Superior temporal gyrus (tissue), 1 donor: ENCODE results near the gene NNT.
A peak's percentile ranks its signal among the peaks of the same experiment; 100 is the strongest.
"Not testable (repeated sequence)": the region's sequence is repeated elsewhere in the genome, so short reads cannot be mapped to it uniquely, and the experiment has no call there.

Experiments
- DNase-seq: peaks from one replicate; pipeline ENCODE4 v3.0.0-alpha.2; 2016; ENCODE audit errors: extremely low spot score

The NNT gene

GRCh38 chr5:43602461-43603343 lies at the start of gene NNT:
Gene NNT, plus strand, starts transcription at chr5:43603180. Its CDS starts 6,016 bp downstream, at chr5:43609196.
- peak; percentile 67 for DNase-seq

GRCh38 chr5:43553381-43553780 lies 49.6 kb upstream of the NNT start:
- no peak for DNase-seq

DNA sequence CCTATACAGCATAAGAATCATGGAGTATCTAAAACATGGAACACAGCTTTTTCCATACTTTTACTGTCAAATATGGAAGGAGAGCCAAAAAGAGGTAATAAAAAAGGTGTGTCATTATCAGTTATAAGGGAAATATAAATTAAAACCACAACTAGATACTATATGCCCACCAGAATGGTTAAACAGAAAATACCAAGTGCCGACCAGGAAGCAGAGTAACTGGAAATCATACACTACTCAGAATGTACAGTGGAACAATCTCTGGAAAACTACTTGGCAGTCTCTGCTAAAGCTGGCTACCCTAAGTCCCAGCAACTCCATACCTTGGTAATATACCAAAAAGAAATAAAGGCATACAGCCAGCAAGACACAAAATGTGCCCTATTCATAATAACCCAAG lies 48.5 kb upstream of the NNT start:
- no peak for DNase-seq

GRCh38 chr5:43555895-43556606 lies 46.9 kb upstream of the NNT start:
- DNase-seq: peak; percentile 35

DNA sequence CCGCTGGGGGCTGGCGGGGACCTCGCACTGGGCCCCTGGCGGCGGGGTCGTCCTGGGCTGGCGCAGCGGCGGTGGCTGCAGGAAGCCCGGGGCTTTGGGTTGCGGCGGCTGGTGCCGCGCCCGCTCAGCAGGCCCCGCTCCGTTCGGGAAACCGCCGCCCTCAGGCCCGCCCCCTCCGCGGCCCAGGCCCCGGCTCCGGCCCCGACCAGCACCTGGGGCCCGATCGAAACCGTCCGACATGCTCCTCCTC lies 46.4 kb upstream of the NNT start:
- not testable (repeated sequence) for DNase-seq

- peak; percentile 73 for DNase-seq
Measured at GRCh38 chr5:43556857-43557542, 46.0 kb upstream of the NNT start, which contains the start of gene PAIP1. Gene PAIP1, minus strand, starts transcription at chr5:43557077. Its CDS starts 231 bp downstream, at chr5:43556846.

DNA sequence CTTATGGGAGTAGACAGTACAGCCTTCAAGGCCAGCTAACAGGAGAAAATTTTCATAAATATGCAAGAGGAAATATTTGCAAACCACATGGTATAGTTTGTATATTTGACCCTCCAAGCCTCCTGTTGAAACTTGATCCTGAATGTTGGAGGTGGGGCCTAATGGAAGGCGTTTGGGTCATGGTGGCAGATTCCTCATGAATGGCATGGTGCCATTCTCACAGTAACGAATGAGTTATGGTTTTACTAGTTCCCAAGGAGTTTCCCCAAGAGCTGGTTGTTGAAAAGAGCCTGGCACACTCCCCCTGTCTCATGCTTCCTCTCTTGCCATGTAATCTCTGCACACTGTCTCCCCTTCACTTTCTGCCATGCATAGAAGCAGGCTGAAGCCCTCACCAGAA lies 42.9 kb upstream of the NNT start:
- DNase-seq: no peak

GRCh38 chr5:43561356-43561755 lies 41.6 kb upstream of the NNT start:
- DNase-seq: no peak

- no peak for DNase-seq
Measured at GRCh38 chr5:43563321-43563720, 39.7 kb upstream of the NNT start.

- DNase-seq: no peak
Measured at GRCh38 chr5:43564289-43564850, 38.6 kb upstream of the NNT start.

DNA sequence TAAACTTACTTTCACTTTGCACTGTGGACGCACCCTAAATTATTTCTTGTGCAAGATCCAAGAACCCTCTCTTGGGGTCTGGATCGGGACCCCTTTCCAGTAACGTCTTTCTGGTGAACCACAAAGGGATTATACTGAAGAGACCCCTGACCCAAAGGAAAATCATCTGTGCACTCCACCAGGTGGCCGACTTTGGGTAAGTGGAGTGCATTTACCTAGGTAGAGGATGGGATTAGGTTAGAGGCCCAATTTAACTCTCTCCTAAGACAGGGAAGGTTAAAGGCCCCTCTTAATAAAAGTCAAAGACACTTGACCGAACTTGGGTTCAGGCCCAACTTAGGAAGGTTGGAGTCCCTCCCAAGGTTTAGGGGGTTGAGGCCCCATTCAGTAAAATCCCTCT lies 37.9 kb upstream of the NNT start:
- no peak for DNase-seq

DNA sequence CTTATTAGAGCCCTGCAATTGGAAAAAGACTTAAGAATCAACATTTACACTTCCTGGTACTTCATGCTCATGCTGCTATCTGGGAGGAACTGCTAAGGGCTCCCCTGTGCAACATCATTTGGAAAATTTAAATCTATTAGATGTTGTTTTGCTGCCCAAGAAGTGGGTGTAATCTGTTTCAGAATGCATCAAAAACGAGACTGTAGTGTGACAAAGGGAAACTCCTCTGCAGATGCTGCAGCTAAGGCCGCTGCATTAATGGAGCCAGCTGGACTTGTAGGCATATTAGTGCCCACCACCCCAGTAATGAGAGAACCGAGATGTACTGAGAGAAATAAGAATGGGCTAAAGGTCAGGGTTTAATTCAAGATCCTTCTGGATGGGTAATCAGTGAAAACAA lies 35.0 kb upstream of the NNT start:
- no peak for DNase-seq

GRCh38 chr5:43569236-43569746 lies 33.7 kb upstream of the NNT start:
- DNase-seq: no peak

GRCh38 chr5:43570450-43571158 lies 32.4 kb upstream of the NNT start:
- DNase-seq: no peak

- no peak for DNase-seq
Measured at GRCh38 chr5:43571237-43571636, 31.7 kb upstream of the NNT start.

- no peak for DNase-seq
Measured at GRCh38 chr5:43572357-43572756, 30.6 kb upstream of the NNT start.

DNA sequence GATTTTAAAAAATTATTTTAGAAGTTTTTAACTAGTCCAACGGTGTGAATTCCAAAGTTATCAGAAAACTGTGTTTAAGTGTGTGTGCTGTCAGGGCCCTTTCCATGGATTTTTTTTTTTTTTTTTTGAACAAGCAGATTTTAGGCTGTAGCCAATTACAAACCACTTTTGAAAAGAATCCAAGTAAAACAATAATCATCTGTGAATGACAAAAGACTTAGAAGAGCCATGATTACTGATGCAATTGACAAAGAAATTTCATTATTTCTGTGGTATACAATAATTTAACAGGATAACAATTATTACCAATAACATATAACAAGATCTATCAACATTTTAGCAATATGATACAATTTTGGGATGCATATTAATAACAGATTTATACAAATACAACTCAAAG lies 29.9 kb upstream of the NNT start:
- DNase-seq: no peak

DNA sequence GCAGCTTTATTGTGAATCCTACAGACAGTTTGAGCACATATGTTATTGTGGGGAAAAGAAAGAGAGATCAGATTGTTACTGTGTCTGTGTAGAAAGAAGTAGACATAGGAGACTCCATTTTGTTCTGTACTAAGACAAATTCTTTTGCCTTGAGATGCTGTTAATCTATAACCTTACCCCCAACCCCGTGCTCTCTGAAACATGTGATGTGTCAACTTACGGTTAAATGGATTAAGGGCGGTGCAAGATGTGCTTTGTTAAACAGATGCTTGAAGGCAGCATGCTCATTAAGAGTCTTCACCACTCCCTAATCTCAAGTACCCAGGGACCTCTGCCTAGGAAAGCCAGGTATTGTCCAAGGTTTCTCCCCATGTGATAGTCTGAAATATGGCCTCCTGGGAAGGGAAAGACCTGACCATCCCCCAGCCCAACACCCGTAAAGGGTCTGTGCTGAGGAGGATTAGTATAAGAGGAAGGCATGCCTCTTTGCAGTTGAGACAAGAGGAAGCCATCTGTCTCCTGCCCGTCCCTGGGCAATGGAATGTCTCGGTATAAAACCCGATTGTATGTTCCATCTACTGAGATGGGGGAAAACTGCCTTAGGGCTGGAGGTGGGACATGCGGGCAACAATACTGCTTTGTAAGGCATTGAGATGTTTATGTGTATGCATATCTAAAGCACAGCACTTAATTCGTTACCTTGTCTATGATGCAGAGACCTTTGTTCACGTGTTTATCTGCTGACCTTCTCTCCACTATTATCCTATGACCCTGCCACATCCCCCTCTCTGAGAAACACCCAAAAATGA lies 22.4 kb upstream of the NNT start:
- not testable (repeated sequence) for DNase-seq

DNA sequence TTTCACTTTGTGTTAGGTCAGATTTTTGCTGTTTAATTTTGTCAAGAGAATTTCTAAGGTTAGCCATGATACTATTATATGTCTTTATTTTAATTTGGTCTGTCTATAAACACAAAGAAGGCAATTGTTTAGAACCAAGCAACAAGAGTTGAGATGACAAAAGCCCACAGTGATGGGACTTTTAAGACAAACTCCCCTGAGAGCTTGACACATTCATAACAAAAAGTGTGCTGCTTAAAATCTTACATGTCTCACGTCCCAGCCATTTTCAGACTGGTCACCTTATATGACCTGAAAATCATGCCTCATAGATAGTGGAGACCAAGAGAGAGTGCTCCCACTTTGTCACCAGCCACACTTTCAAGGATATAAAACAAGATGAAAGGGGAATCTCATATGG lies 21.6 kb upstream of the NNT start:
- DNase-seq: no peak
